Smooth muscle cell (in vitro differentiated cells): ENCODE measurements around the gene TRIM47. TPM values are rescaled to one million over a fixed set of nuclear protein-coding genes. Genes with fewer than 3 reads are reported as not detected.
A peak's percentile ranks its signal among the peaks of the same experiment; 100 is the strongest.

Experiments
- DNase-seq: peaks from one replicate; lab custom pipeline; 2025; ENCODE audit not compliant: unreplicated experiment; lab: John Stamatoyannopoulos, UW
- H2AFZ ChIP-seq: fragments of 200-600 bp; sonication (generic); 2 replicates; pipeline ENCODE4 v1.6.0; 2016; ENCODE audit warnings: antibody characterized with exemption, low read depth, mild to moderate bottlenecking
- H3F3A ChIP-seq: fragments of 200-600 bp; sonication (generic); 2 replicates; pipeline ENCODE4 v1.6.0; 2017; ENCODE audit warnings: antibody characterized with exemption, low read depth
- H3K27ac ChIP-seq: fragments of 200-600 bp; sonication (generic); 2 replicates; pipeline ENCODE4 v1.5.1; 2016; ENCODE audit warnings: low read depth, mild to moderate bottlenecking
- H3K27me3 ChIP-seq: fragments of 200-600 bp; sonication (generic); 2 replicates; pipeline ENCODE4 v1.6.1; 2016; ENCODE audit warnings: low read depth, mild to moderate bottlenecking
- H3K36me3 ChIP-seq: fragments of 200-600 bp; sonication (generic); 2 replicates; pipeline ENCODE4 v1.5.1; 2016; ENCODE audit warnings: low read depth
- H3K4me1 ChIP-seq: fragments of 200-600 bp; sonication (generic); 2 replicates; pipeline ENCODE4 v1.5.1; 2016; ENCODE audit warnings: low read depth
- H3K4me2 ChIP-seq: fragments of 200-600 bp; sonication (generic); 2 replicates; pipeline ENCODE4 v1.6.0; 2016; ENCODE audit warnings: mild to moderate bottlenecking
- H3K4me3 ChIP-seq: fragments of 200-600 bp; sonication (generic); 2 replicates; pipeline ENCODE4 v1.5.1; 2016; ENCODE audit warnings: mild to moderate bottlenecking
- H3K79me2 ChIP-seq: fragments of 200-600 bp; sonication (generic); 2 replicates; pipeline ENCODE4 v1.6.0; 2016; ENCODE audit warnings: low read depth, mild to moderate bottlenecking
- H3K9ac ChIP-seq: fragments of 200-600 bp; sonication (generic); 2 replicates; pipeline ENCODE4 v1.6.0; 2016; ENCODE audit warnings: low read depth
- H3K9me3 ChIP-seq: fragments of 200-600 bp; sonication (generic); replicated peaks from 2 replicates; pipeline ENCODE4 v1.5.1; 2016; ENCODE audit warnings: low read depth
- H4K20me1 ChIP-seq: fragments of 200-600 bp; sonication (generic); 2 replicates; pipeline ENCODE4 v1.6.0; 2016; ENCODE audit warnings: low read depth
- WGBS: methylation state at CpG from one replicate; pipeline ENCODE4 v1.1.7; 2016; ENCODE audit warnings: low lambda C conversion rate; 5-methylcytosine and 5-hydroxymethylcytosine counted together
- polyA plus RNA-seq: library from polyadenylated mRNA; unstranded; fragments of >200 nt; fragmentation: Nextera tagmentation; extraction: Ambion mirVana; gene quantifications from 2 replicates; pipeline ENCODE4 v1.2.1, GENCODE V29; 2016
- total RNA-seq: library from RNA; depleted of rRNA; stranded (reverse); fragments of >200 nt; gene quantifications from 2 replicates; pipeline ENCODE4 v1.2.3, GENCODE V29; 2014
- TF ChIP-seq, protein P1 (sequence below): fragments of 200-600 bp; sonication (generic); IDR thresholded peaks from 2 replicates; pipeline ENCODE4 v1.5.1; 2017; ENCODE audit warnings: borderline replicate concordance, mild to moderate bottlenecking, antibody characterized with exemption; ENCODE audit not compliant: insufficient read depth, poor library complexity, severe bottlenecking

Gene TRIM47
- total and polyA plus RNA-seq, 2 experiments from 2014 or later: 8.7 to 16.1 TPM

DNA sequence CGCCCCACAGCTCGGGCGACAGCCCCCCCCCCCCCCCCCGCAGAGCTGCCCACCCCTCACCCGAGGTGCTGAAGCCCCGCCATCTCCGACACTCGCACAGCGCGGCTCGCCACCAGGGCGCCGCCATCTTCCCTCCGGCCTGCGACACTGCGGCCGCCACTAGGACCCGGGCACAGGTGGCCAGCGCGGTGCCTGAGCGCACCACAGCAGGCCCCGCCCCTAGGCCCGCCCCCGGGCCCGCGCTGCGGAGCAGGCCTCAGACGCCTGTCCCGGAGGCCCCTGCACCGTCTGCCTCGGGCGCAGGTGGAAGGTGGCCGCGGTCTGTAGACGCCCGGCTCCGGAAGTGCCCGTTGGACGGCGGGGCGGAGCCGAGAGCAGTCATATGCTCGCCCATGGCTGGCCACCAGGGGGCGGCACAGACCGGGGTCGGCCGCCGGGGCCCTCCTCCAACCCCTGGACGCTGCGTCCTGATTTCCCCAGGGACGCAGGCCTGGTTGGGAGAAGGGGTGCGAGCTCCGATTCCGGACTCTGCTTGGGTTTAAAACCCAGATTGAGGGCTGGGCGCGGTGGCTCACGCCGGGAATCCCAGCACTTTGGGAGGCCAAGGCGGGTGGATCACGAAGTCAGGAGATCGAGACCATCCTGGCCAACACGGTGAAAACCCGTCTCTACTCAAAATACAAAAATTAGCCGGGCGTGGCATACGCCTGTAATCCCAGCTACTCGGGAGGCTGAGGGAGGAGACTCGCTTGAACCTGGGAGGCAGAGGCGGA, 26.6 kb upstream of the TRIM47 start, which contains the start of gene MRPL38:
TSS of gene MRPL38 (minus strand) at position 136 of the 773 bp plus-strand sequence. CDS start at position 127, 9 bp downstream.
- Histone ChIP-seq H3K27ac (peak within 1 kb of the TSS; percentile 27), H3K4me1 (peaks cover 9% of the 10 kb centered on the region)
- TF ChIP-seq, protein P1, sequence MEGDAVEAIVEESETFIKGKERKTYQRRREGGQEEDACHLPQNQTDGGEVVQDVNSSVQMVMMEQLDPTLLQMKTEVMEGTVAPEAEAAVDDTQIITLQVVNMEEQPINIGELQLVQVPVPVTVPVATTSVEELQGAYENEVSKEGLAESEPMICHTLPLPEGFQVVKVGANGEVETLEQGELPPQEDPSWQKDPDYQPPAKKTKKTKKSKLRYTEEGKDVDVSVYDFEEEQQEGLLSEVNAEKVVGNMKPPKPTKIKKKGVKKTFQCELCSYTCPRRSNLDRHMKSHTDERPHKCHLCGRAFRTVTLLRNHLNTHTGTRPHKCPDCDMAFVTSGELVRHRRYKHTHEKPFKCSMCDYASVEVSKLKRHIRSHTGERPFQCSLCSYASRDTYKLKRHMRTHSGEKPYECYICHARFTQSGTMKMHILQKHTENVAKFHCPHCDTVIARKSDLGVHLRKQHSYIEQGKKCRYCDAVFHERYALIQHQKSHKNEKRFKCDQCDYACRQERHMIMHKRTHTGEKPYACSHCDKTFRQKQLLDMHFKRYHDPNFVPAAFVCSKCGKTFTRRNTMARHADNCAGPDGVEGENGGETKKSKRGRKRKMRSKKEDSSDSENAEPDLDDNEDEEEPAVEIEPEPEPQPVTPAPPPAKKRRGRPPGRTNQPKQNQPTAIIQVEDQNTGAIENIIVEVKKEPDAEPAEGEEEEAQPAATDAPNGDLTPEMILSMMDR: peak; percentile 100

DNA sequence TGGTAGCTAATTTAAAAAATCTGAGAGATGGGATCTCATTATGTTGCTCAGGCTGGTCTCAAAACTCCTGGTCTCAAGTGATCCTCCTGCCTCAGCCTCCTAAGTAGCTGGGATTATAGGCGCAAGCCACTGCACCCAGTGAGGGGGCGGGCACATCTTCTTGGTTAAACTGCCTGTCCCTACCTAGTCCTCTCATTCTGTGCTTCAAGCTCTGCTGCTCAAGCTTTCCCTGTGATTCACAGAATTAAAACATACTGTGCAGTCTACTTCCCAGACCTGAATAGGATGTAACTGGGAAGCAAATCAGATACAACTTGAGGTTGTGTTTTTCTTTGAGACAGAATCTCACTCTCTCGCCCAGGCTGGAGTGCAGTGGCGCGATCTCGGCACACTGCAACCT, 24.0 kb upstream of the TRIM47 start:
- WGBS: 96% methylated on average over 6 of the region's 6 CpGs

More for the DNA sequence above, 26.6 kb upstream of the TRIM47 start, which contains the start of gene MRPL38:
- peak within 1 kb of the TSS; percentile 86 for H3K9ac ChIP-seq
- peaks cover 4% of the 10 kb centered on the region for H3F3A ChIP-seq
- no peaks in the 10 kb centered on the region for H3K9me3 ChIP-seq
- 6% methylated on average over 60 of the region's 69 CpGs for WGBS
- peaks cover 7% of the 10 kb centered on the region for H3K79me2 ChIP-seq
- peak within 1 kb of the TSS; percentile 94 for H3K4me3 ChIP-seq
- H3K36me3 ChIP-seq: no peaks in the 10 kb centered on the region
- H2AFZ ChIP-seq: peak within 1 kb of the TSS; percentile 88
- H3K27me3 ChIP-seq: no peaks in the 10 kb centered on the region
- H4K20me1 ChIP-seq: no peaks in the 10 kb centered on the region
- peak; percentile 79 for DNase-seq
- peak within 1 kb of the TSS; percentile 96 for H3K4me2 ChIP-seq

DNA sequence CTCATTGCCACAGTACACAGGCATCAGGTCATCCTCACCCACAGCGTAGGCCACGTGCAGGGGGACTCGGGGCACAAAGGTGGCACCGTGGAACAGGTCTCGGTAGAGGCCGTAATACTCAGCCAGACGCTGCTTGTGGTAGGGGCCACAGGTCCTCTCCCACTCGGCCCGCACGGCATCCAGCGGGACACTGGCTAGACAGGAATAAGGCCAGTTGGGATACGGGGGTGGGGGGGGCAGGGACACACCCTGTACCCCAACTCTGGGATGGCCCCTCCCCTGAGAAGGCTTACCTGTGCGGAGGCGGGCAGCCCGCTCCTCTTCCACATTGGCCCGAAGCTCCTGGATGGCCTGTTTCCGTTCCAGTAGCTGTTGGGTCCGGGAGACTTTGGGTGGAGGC, 23.3 kb upstream of the TRIM47 start:
- no peak overlapping the region for H3K9ac ChIP-seq
- H3K36me3 ChIP-seq: no peaks in the 10 kb centered on the region
- WGBS: 95% methylated on average over 18 of the region's 18 CpGs
- H3F3A ChIP-seq: peaks cover 16% of the 10 kb centered on the region
- no peak for DNase-seq
- H3K79me2 ChIP-seq: peaks cover 7% of the 10 kb centered on the region
- H3K27ac ChIP-seq: no peak overlapping the region
- no peaks in the 10 kb centered on the region for H3K9me3 ChIP-seq
- no peak overlapping the region for H3K4me2 ChIP-seq
- H3K27me3 ChIP-seq: no peaks in the 10 kb centered on the region
- no peak overlapping the region for H3K4me3 ChIP-seq
- no peaks in the 10 kb centered on the region for H4K20me1 ChIP-seq
- H3K4me1 ChIP-seq: peaks cover 9% of the 10 kb centered on the region
- no peak overlapping the region for H2AFZ ChIP-seq
- TF ChIP-seq, protein P1: no peak

More for the DNA sequence above, 24.0 kb upstream of the TRIM47 start:
- no peak for DNase-seq
- no peaks in the 10 kb centered on the region for H3K9me3 ChIP-seq
- TF ChIP-seq, protein P1: no peak
- H3K9ac ChIP-seq: no peak overlapping the region
- no peak overlapping the region for H3K4me2 ChIP-seq
- H3K27me3 ChIP-seq: no peaks in the 10 kb centered on the region
- H3K4me3 ChIP-seq: no peak overlapping the region
- no peaks in the 10 kb centered on the region for H4K20me1 ChIP-seq
- H3K27ac ChIP-seq: no peak overlapping the region
- peaks cover 9% of the 10 kb centered on the region for H3K4me1 ChIP-seq
- peaks cover 14% of the 10 kb centered on the region for H3F3A ChIP-seq
- H2AFZ ChIP-seq: no peak overlapping the region
- no peaks in the 10 kb centered on the region for H3K36me3 ChIP-seq
- H3K79me2 ChIP-seq: peaks cover 7% of the 10 kb centered on the region
